ENCODE data around the gene IMPA2. TPM values are rescaled to one million over a fixed set of nuclear protein-coding genes. Genes with fewer than 3 reads are reported as not detected.

The IMPA2 gene
- total RNA-seq = 28.3 TPM

GRCh38 chr18:11981192-11981542 is at the start of gene IMPA2:
Gene IMPA2 (plus strand): TSS chr18:11981507. CDS start chr18:11981670, 163 bp downstream.

Other genes with a start within 250 kb of the IMPA2 start
- gene CHMP1B, start 130.1 kb upstream of the IMPA2 start, total RNA-seq = 65.9 TPM
- gene MPPE1, start 73.2 kb upstream of the IMPA2 start, total RNA-seq = 38.1 TPM
- gene ANKRD62, start 112.3 kb downstream of the IMPA2 start, total RNA-seq = not detected

All from camera-type eye (tissue), 1 donor.